ENCODE measurements around the gene AFF3.
A peak's percentile ranks its signal among the peaks of the same experiment; 100 is the strongest.
"Not testable (repeated sequence)": the region's sequence is repeated elsewhere in the genome, so short reads cannot be mapped to it uniquely, and the experiment has no call there.

The AFF3 gene

GRCh38 chr2:100105678-100106054 lies 36.7 kb downstream of the AFF3 start:
- no peak for DNase-seq

GRCh38 chr2:100104718-100105677 lies 37.4 kb downstream of the AFF3 start:
- DNase-seq = peak in 1 of 2 experiments; percentile 64

- DNase-seq = peak in 1 of 2 experiments; percentile 31
Measured at GRCh38 chr2:100104265-100104664, 38.1 kb downstream of the AFF3 start.

GRCh38 chr2:100103527-100104252 lies 38.7 kb downstream of the AFF3 start:
- peak in 1 of 2 experiments; percentile 6 for DNase-seq

- DNase-seq = not testable (repeated sequence)
Measured at GRCh38 chr2:100102466-100103180, 39.8 kb downstream of the AFF3 start.

GRCh38 chr2:100098855-100099254 lies 43.5 kb downstream of the AFF3 start:
- not testable (repeated sequence) for DNase-seq

GRCh38 chr2:100097611-100098294 lies 44.6 kb downstream of the AFF3 start:
- DNase-seq = not testable (repeated sequence)

GRCh38 chr2:100095845-100096244 lies 46.5 kb downstream of the AFF3 start:
- DNase-seq = not testable (repeated sequence)

- DNase-seq = not testable (repeated sequence)
Measured at GRCh38 chr2:100091807-100092206, 50.6 kb downstream of the AFF3 start.

- not testable (repeated sequence) for DNase-seq
Measured at GRCh38 chr2:100085744-100086143, 56.6 kb downstream of the AFF3 start.

- DNase-seq = not testable (repeated sequence)
Measured at GRCh38 chr2:100083421-100084216, 58.8 kb downstream of the AFF3 start.

- not testable (repeated sequence) for DNase-seq
Measured at GRCh38 chr2:100082302-100082978, 60.0 kb downstream of the AFF3 start.

- peak; percentile 29 to 63 for DNase-seq
Measured at GRCh38 chr2:100077935-100078334, 64.5 kb downstream of the AFF3 start.

GRCh38 chr2:100077456-100077855 lies 64.9 kb downstream of the AFF3 start:
- DNase-seq = no peak

- no peak for DNase-seq
Measured at GRCh38 chr2:100075532-100075931, 66.9 kb downstream of the AFF3 start.

- DNase-seq = no peak
Measured at GRCh38 chr2:100073110-100073509, 69.3 kb downstream of the AFF3 start.

- no peak for DNase-seq
Measured at GRCh38 chr2:100072503-100072902, 69.9 kb downstream of the AFF3 start.

GRCh38 chr2:100071335-100072043 lies 70.9 kb downstream of the AFF3 start:
- no peak for DNase-seq

- no peak for DNase-seq
Measured at GRCh38 chr2:100070078-100070477, 72.3 kb downstream of the AFF3 start.

GRCh38 chr2:100068395-100068794 lies 74.0 kb downstream of the AFF3 start:
- DNase-seq = no peak
